Karpas-422 (cell line): Measurements from ENCODE around the gene POLQ. TPM values are rescaled to one million over a fixed set of nuclear protein-coding genes. Genes with fewer than 3 reads are reported as not detected.

Experiments used
- DNase-seq: peaks from one replicate; pipeline ENCODE4 v3.0.0-alpha.2; 2015
- H2AFZ ChIP-seq: fragments of 200-600 bp; sonication (generic); 2 replicates; pipeline ENCODE4 v1.6.1; 2014; ENCODE audit warnings: antibody characterized with exemption, low read length, mixed read lengths
- H3K27ac ChIP-seq: fragments of 200-600 bp; sonication (generic); 2 replicates; pipeline ENCODE4 v1.5.1; 2014; ENCODE audit warnings: mild to moderate bottlenecking, low read length, moderate library complexity
- H3K27me3 ChIP-seq: fragments of 200-600 bp; sonication (generic); 2 replicates; pipeline ENCODE4 v1.6.1; 2014; ENCODE audit warnings: low read length, mixed read lengths
- H3K36me3 ChIP-seq: fragments of 200-600 bp; sonication (generic); 2 replicates; pipeline ENCODE4 v1.6.1; 2014; ENCODE audit warnings: low read length, mixed read lengths; ENCODE audit not compliant: insufficient read depth
- H3K4me1 ChIP-seq: fragments of 200-600 bp; sonication (generic); 2 replicates; pipeline ENCODE4 v1.6.1; 2014; ENCODE audit warnings: mild to moderate bottlenecking, low read length, mixed read lengths
- H3K4me2 ChIP-seq: fragments of 200-600 bp; sonication (generic); 2 replicates; pipeline ENCODE4 v1.6.1; 2014; ENCODE audit warnings: low read length, low read depth, mild to moderate bottlenecking; ENCODE audit not compliant: poor library complexity, severe bottlenecking
- H3K4me3 ChIP-seq: fragments of 200-600 bp; sonication (generic); 2 replicates; pipeline ENCODE4 v1.5.1; 2014; ENCODE audit warnings: mild to moderate bottlenecking, antibody characterized with exemption, low read length, mixed read lengths
- H3K79me2 ChIP-seq: fragments of 200-600 bp; sonication (generic); 2 replicates; pipeline ENCODE4 v1.6.1; 2014; ENCODE audit warnings: mild to moderate bottlenecking, low read length, mixed read lengths
- H3K9ac ChIP-seq: fragments of 200-600 bp; sonication (generic); 2 replicates; pipeline ENCODE4 v1.6.0; 2014; ENCODE audit warnings: low read length
- H3K9me2 ChIP-seq: fragments of 200-600 bp; sonication (generic), shearing (Covaris generic); replicated peaks from 2 replicates; pipeline ENCODE4 v1.6.0; 2014; ENCODE audit warnings: mild to moderate bottlenecking, low read length, moderate library complexity; ENCODE audit not compliant: insufficient read depth
- H3K9me3 ChIP-seq: fragments of 300-700, 200-600 bp; sonication (generic); 2 replicates; pipeline ENCODE4 v1.6.1; 2014; ENCODE audit warnings: low read length, mixed read lengths
- H4K20me1 ChIP-seq: fragments of 200-600 bp; sonication (generic); 2 replicates; pipeline ENCODE4 v1.6.1; 2014; ENCODE audit warnings: mild to moderate bottlenecking, antibody characterized with exemption, low read length, low read depth; ENCODE audit not compliant: insufficient read depth
- total RNA-seq: library from RNA; depleted of rRNA; stranded (reverse); fragments of >200 nt; shearing (Covaris generic); gene quantifications from 2 replicates; pipeline ENCODE4 v1.2.3, GENCODE V29; 2014; ENCODE audit warnings: low replicate concordance

The POLQ gene
- total RNA-seq, 1 experiment from 2014 or later, result 9.5 TPM

DNA sequence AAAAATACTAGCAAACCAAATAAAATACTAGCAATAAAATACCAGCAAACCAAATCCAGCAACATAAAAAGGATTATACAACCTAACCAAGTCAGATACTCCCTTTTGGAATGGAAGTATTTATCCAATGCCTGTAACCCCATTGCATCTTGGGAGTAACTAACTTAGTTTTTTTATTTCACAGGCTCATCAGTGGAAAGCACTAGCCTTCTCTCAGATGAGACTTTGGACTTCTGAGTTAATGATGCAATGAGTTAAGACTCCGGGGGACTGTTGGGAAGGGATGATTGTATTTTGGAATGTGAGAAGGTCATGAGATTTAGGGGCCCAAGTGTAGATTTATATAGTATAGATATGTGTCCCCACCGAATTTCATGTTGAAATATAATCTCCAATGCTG, 41.2 kb downstream of the POLQ start:
- H3K79me2 ChIP-seq, result peaks cover 13% of the 10 kb centered on the region; the same call in 1 of the 2 replicates
- no peaks in the 10 kb centered on the region for H3K4me1 ChIP-seq
- no peaks in the 10 kb centered on the region for H3K9me2 ChIP-seq
- H3K36me3 ChIP-seq, result peaks cover 46% of the 10 kb centered on the region; the same call in 1 of the 2 replicates
- no peaks in the 10 kb centered on the region for H4K20me1 ChIP-seq
- H3K4me2 ChIP-seq, result no peak overlapping the region
- no peak overlapping the region for H3K4me3 ChIP-seq
- no peaks in the 10 kb centered on the region for H3K9me3 ChIP-seq
- no peak overlapping the region for H3K9ac ChIP-seq
- H2AFZ ChIP-seq, result no peak overlapping the region
- peak; percentile 26 for DNase-seq
- H3K27me3 ChIP-seq, result no peaks in the 10 kb centered on the region
- H3K27ac ChIP-seq, result no peak overlapping the region

DNA sequence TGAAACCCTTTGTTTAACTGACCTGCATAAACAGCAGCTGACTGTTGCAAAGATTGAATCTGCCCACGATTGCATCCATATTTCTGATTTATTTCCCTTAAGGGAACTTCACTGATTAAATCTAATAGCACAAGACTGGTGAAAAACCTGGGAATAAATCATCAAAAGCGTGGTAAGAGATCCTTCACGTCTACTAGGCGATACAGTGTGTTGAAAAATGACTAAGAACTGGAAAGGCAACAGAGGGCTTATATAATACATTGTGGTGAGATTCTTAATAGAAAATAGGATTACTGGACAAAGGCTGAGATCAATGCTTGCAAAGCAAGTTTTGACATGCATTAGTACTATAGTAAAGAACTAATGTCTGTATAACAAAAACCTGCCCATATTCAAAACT, 49.0 kb downstream of the POLQ start:
- Histone ChIP-seq H4K20me1 (no peaks in the 10 kb centered on the region), H3K27me3 (no peaks in the 10 kb centered on the region), H3K27ac (no peak overlapping the region), H3K4me1 (no peaks in the 10 kb centered on the region), H3K4me2 (no peak overlapping the region), H3K9ac (no peak overlapping the region), H3K4me3 (no peak overlapping the region), H2AFZ (no peak overlapping the region), H3K36me3 (peaks cover 26% of the 10 kb centered on the region; the same call in 1 of the 2 replicates), H3K9me3 (no peaks in the 10 kb centered on the region), H3K79me2 (peaks cover 6% of the 10 kb centered on the region; the same call in 1 of the 2 replicates), H3K9me2 (no peaks in the 10 kb centered on the region)
- no peak for DNase-seq

DNA sequence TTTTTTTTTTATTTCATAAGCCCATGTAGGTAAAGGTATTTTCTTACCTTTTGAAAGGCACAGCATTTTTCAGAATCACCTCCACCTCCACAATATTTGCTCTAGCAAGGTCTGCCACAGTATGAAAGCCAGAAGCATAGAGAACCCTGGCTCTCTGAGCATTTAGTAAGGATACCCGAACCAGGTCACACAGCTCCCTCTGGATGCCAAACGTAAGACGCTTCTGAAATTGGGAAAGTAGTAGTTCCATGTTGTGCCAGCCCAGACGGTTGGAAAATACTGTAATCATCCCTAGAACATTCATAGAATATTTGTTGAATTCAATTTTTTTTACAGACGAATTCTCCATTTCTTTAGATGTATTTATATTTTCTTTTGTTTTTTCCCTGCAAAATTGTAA, 52.4 kb downstream of the POLQ start:
- Histone ChIP-seq H4K20me1 (no peaks in the 10 kb centered on the region), H2AFZ (no peak overlapping the region), H3K4me3 (no peak overlapping the region), H3K27me3 (no peaks in the 10 kb centered on the region), H3K9ac (no peak overlapping the region), H3K79me2 (0 out of 2 replicates have a peak, but pooled peaks cover 2% of the 10 kb centered on the region), H3K27ac (no peak overlapping the region), H3K36me3 (peaks cover 47% of the 10 kb centered on the region; the same call in 1 of the 2 replicates), H3K9me3 (no peaks in the 10 kb centered on the region), H3K9me2 (no peaks in the 10 kb centered on the region), H3K4me1 (no peaks in the 10 kb centered on the region), H3K4me2 (no peak overlapping the region)
- DNase-seq, result no peak

DNA sequence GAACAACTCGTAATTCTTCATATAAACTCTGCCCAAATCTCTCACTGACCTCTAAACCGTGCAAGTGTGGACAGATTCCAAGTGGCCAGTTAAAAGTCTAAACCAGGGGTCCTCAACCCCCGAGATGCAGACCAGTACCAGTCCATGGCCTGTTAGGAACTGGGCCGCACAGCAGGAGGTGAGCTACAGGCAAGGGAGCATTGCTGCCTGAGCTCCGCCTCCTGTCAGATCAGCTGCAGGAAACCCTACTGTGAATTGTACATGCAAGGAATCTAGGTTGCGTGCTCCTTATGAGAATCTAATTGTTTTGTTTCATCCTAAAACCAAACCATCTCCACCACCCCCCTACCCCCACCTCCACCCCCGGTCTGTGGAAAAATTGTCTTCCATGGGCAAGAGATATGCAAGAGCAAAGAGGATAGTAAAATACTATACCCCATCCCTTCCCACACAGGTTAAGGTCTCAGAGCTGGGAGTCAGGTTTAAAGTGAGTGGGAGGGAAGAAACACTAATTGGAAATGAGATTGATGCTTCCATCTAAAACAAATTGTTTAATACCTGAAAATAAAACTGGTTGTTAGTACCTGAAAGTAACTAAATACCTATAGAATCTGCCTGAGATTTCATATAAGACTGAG, 54.0 kb downstream of the POLQ start:
- H3K4me2 ChIP-seq, result no peak overlapping the region
- H3K9ac ChIP-seq, result no peak overlapping the region
- no peak overlapping the region for H2AFZ ChIP-seq
- no peak overlapping the region for H3K27ac ChIP-seq
- H3K36me3 ChIP-seq, result peaks cover 49% of the 10 kb centered on the region; the same call in 1 of the 2 replicates
- no peaks in the 10 kb centered on the region for H3K9me3 ChIP-seq
- 0 out of 2 replicates have a peak, but pooled peaks cover 2% of the 10 kb centered on the region for H3K79me2 ChIP-seq
- H3K27me3 ChIP-seq, result no peaks in the 10 kb centered on the region
- H3K4me1 ChIP-seq, result no peaks in the 10 kb centered on the region
- DNase-seq, result no peak
- no peaks in the 10 kb centered on the region for H4K20me1 ChIP-seq
- no peak overlapping the region for H3K4me3 ChIP-seq
- H3K9me2 ChIP-seq, result no peaks in the 10 kb centered on the region

DNA sequence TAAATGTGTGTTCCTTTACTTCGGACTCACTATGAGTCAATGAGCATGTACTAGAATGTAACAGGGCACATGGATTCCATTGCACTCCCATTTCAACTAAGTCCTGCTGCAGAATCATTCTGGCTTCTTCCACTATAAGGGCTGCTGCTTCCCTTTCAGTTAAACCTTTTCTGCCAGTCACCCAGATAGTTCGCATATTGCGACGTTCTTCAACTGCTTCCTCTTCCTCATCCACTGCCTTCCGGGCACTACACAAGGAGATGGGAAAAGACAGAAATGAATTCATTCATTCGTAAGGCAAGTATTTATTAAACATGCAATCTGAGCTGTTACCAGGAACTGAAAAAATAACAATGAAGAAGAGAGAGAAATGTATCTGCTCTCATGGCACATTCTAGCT, 55.6 kb downstream of the POLQ start:
- no peak for DNase-seq
- H3K4me2 ChIP-seq, result no peak overlapping the region
- H4K20me1 ChIP-seq, result no peaks in the 10 kb centered on the region
- no peak overlapping the region for H3K4me3 ChIP-seq
- H3K9me3 ChIP-seq, result no peaks in the 10 kb centered on the region
- H3K9me2 ChIP-seq, result no peaks in the 10 kb centered on the region
- peaks cover 53% of the 10 kb centered on the region; the same call in 1 of the 2 replicates for H3K36me3 ChIP-seq
- H3K79me2 ChIP-seq, result peaks cover 6% of the 10 kb centered on the region; the same call in 1 of the 2 replicates
- H3K27me3 ChIP-seq, result no peaks in the 10 kb centered on the region
- no peaks in the 10 kb centered on the region for H3K4me1 ChIP-seq
- no peak overlapping the region for H3K9ac ChIP-seq
- H2AFZ ChIP-seq, result no peak overlapping the region
- H3K27ac ChIP-seq, result no peak overlapping the region

DNA sequence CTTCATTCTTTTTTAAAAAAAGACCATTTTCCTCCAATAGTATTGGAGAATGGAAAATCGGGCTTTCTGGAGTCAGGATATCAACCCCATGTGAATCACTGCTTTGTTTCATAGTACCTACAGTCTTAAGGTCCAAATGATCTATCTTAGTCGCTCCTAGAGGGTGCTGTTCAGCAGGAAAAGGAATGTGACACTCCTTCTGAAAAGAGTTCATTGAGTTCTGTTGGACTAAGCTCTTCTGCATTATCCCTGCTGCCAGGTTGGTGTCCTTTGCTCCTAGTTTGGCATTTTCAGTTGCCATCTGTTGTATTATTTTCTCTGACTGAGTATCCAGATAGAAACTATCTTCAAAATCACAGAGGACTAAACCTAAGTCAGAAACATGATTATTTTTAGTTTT, 57.2 kb downstream of the POLQ start:
- H3K4me1 ChIP-seq, result no peaks in the 10 kb centered on the region
- peaks cover 51% of the 10 kb centered on the region; the same call in 1 of the 2 replicates for H3K36me3 ChIP-seq
- no peaks in the 10 kb centered on the region for H4K20me1 ChIP-seq
- H3K4me2 ChIP-seq, result no peak overlapping the region
- no peaks in the 10 kb centered on the region for H3K9me3 ChIP-seq
- H3K9ac ChIP-seq, result no peak overlapping the region
- no peak overlapping the region for H2AFZ ChIP-seq
- H3K9me2 ChIP-seq, result no peaks in the 10 kb centered on the region
- no peak for DNase-seq
- H3K27me3 ChIP-seq, result no peaks in the 10 kb centered on the region
- no peak overlapping the region for H3K27ac ChIP-seq
- H3K79me2 ChIP-seq, result peaks cover 4% of the 10 kb centered on the region; the same call in 1 of the 2 replicates
- H3K4me3 ChIP-seq, result no peak overlapping the region

DNA sequence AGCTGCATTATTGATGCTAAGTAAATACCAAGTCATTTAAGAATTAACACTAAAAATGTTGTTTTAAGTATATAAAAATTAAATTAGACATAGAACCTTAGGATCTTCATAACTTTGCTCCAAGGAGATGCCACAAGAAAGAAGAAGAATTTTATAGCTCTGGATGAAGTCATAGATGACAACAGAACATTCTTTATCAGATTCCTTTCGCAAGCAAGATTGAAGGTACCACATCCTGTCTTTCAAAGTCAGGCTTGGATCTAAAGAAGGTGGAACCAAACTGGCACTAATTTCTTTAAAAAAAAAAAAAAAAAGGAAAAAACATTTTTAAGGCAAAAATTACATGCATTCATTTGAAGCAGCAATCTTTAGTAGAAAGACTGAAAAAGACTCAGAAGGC, 62.5 kb downstream of the POLQ start:
- peaks cover 35% of the 10 kb centered on the region; the same call in 1 of the 2 replicates for H3K36me3 ChIP-seq
- H4K20me1 ChIP-seq, result no peaks in the 10 kb centered on the region
- H3K27ac ChIP-seq, result no peak overlapping the region
- no peaks in the 10 kb centered on the region for H3K27me3 ChIP-seq
- no peak overlapping the region for H2AFZ ChIP-seq
- H3K4me3 ChIP-seq, result no peak overlapping the region
- no peak overlapping the region for H3K4me2 ChIP-seq
- no peaks in the 10 kb centered on the region for H3K4me1 ChIP-seq
- no peak overlapping the region for H3K9ac ChIP-seq
- no peaks in the 10 kb centered on the region for H3K9me2 ChIP-seq
- no peaks in the 10 kb centered on the region for H3K9me3 ChIP-seq
- DNase-seq, result no peak
- peaks cover 11% of the 10 kb centered on the region; the same call in 1 of the 2 replicates for H3K79me2 ChIP-seq

DNA sequence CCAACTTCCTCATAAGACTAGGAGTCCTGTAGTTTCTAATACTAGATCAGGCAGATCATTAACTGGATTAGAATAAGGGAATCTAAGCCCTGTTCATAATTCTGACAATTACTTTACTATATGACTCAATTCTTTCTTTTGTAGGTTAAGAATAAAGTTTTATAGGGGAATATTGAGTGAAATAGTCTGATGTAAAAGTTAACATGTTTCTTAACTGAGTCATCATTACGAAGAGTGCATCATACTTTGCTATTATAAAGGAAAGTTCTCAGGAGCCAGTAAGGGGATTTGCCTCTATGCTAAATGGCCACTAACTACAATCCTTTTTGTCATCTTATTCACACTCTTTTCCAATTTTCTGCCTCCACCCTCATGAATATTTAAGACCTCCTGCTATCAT, 63.1 kb downstream of the POLQ start:
- no peaks in the 10 kb centered on the region for H3K27me3 ChIP-seq
- no peak for DNase-seq
- peaks cover 35% of the 10 kb centered on the region; the same call in 1 of the 2 replicates for H3K36me3 ChIP-seq
- H3K27ac ChIP-seq, result no peak overlapping the region
- no peak overlapping the region for H3K9ac ChIP-seq
- peaks cover 17% of the 10 kb centered on the region for H3K79me2 ChIP-seq
- H3K9me3 ChIP-seq, result no peaks in the 10 kb centered on the region
- no peaks in the 10 kb centered on the region for H3K9me2 ChIP-seq
- no peaks in the 10 kb centered on the region for H4K20me1 ChIP-seq
- H3K4me2 ChIP-seq, result no peak overlapping the region
- H3K4me3 ChIP-seq, result no peak overlapping the region
- H2AFZ ChIP-seq, result no peak overlapping the region
- H3K4me1 ChIP-seq, result no peaks in the 10 kb centered on the region
